ENCODE results near the gene PLCL2.
A peak's percentile ranks its signal among the peaks of the same experiment; 100 is the strongest.
"Not testable (repeated sequence)": the region's sequence is repeated elsewhere in the genome, so short reads cannot be mapped to it uniquely, and the experiment has no call there.

The PLCL2 gene

GRCh38 chr3:16936676-16937230 lies 52.0 kb downstream of the PLCL2 start:
- peak overlapping the region; percentile 69 for H3K27ac Mint-ChIP-seq
- no peaks in the 10 kb centered on the region for H3K9me3 Mint-ChIP-seq

GRCh38 chr3:16937326-16937845 lies 52.6 kb downstream of the PLCL2 start:
- Mint-ChIP-seq H3K4me3 (peak overlapping the region; percentile 53), H3K27ac (peak overlapping the region; percentile 50)
- ATAC-seq, result no peak

More at GRCh38 chr3:16936676-16937230, 52.0 kb downstream of the PLCL2 start:
- peaks cover 92% of the 10 kb centered on the region for H3K4me1 Mint-ChIP-seq
- no peaks in the 10 kb centered on the region for H3K27me3 Mint-ChIP-seq
- peak; percentile 6 for ATAC-seq
- peak overlapping the region; percentile 53 for H3K4me3 Mint-ChIP-seq
- peaks cover 1% of the 10 kb centered on the region for H3K36me3 Mint-ChIP-seq (ENCODE audit: low read depth)
- no peak for DNase-seq

GRCh38 chr3:16940769-16941700 lies 56.3 kb downstream of the PLCL2 start:
- Mint-ChIP-seq H3K4me1 (peaks cover 76% of the 10 kb centered on the region), H3K27ac (peak overlapping the region; percentile 2), H3K27me3 (no peaks in the 10 kb centered on the region), H3K36me3 (ENCODE audit: low read depth) (peaks cover 5% of the 10 kb centered on the region), H3K9me3 (no peaks in the 10 kb centered on the region), H3K4me3 (no peak overlapping the region)
- no peak for DNase-seq
- ATAC-seq, result peak; percentile 40

More at GRCh38 chr3:16937326-16937845, 52.6 kb downstream of the PLCL2 start:
- DNase-seq, result no peak
- Mint-ChIP-seq H3K36me3 (ENCODE audit: low read depth) (no peaks in the 10 kb centered on the region), H3K27me3 (no peaks in the 10 kb centered on the region), H3K9me3 (no peaks in the 10 kb centered on the region), H3K4me1 (peaks cover 90% of the 10 kb centered on the region)

DNA sequence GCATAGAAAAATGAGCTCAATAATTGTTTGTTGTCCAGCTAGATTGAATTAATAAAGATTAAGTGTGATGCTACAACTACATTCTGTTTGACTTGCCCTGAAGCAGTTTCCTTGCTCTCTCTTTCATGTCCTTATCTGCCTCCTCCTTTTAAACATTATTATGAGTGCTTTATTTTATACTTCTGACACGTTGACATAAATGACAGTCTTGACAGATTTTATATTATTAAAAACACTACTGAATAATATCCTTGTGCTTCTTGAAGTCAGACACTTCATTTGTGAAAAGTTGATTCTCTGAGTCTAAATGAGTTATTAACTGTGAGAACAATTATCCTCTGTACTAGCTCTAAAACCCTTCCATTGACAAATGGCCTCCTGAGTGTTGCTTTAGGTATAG lies 58.2 kb downstream of the PLCL2 start:
- no peak overlapping the region for H3K4me3 Mint-ChIP-seq
- H3K27ac Mint-ChIP-seq, result no peak overlapping the region
- no peaks in the 10 kb centered on the region for H3K27me3 Mint-ChIP-seq
- DNase-seq, result no peak
- ATAC-seq, result no peak
- H3K36me3 Mint-ChIP-seq (ENCODE audit: low read depth), result peaks cover 5% of the 10 kb centered on the region
- no peaks in the 10 kb centered on the region for H3K9me3 Mint-ChIP-seq
- peaks cover 60% of the 10 kb centered on the region for H3K4me1 Mint-ChIP-seq

- no peak for ATAC-seq
Measured at GRCh38 chr3:16943857-16944256, 59.1 kb downstream of the PLCL2 start.

DNA sequence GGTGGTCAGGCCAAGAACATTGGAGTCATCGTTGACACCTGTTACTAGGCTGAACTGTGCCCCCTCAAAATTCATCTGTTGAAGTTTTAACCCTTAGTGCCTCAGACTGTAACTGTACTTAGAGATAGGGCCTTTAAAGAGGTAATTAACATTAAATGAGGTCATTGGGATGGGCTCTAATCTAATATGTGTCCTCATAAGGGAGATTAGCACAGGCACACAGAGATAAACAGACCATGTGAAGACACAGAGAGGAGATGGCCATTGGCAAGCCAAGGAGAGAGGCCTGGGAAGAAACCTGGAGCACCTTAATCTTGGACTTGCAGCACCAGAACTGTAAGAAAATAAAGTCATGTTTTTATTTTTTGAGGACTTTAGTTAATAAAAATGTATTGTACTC lies 59.6 kb downstream of the PLCL2 start:
- Mint-ChIP-seq H3K4me3 (no peak overlapping the region), H3K27me3 (no peaks in the 10 kb centered on the region), H3K27ac (no peak overlapping the region), H3K36me3 (ENCODE audit: low read depth) (peaks cover 5% of the 10 kb centered on the region), H3K4me1 (peaks cover 59% of the 10 kb centered on the region), H3K9me3 (no peaks in the 10 kb centered on the region)
- DNase-seq, result no peak
- ATAC-seq, result no peak

More at GRCh38 chr3:16943857-16944256, 59.1 kb downstream of the PLCL2 start:
- H3K36me3 Mint-ChIP-seq (ENCODE audit: low read depth), result peaks cover 5% of the 10 kb centered on the region
- no peaks in the 10 kb centered on the region for H3K9me3 Mint-ChIP-seq
- H3K4me3 Mint-ChIP-seq, result no peak overlapping the region
- no peak overlapping the region for H3K27ac Mint-ChIP-seq
- no peak for DNase-seq
- peaks cover 59% of the 10 kb centered on the region for H3K4me1 Mint-ChIP-seq
- no peaks in the 10 kb centered on the region for H3K27me3 Mint-ChIP-seq

DNA sequence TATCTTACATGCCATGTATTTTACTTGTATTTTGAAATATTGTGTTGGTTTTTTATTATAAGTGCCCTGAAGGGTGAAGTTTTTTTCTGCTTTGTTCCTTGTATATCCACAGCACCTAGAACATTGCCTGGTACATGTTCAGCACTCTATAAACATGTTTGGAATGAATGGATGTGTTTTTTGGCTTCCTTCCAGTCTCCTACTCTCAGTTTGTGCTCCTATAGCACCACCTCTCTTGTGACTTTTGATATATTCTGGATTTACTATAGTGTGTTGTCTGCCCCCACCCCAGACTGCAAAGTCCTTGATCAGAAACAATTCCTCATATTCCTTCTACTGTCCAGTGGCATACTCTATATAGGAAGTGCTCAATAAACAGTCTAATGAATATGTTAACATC lies 60.6 kb downstream of the PLCL2 start:
- no peak for DNase-seq
- Mint-ChIP-seq H3K27ac (no peak overlapping the region), H3K4me1 (peaks cover 59% of the 10 kb centered on the region), H3K36me3 (ENCODE audit: low read depth) (peaks cover 5% of the 10 kb centered on the region), H3K4me3 (no peak overlapping the region), H3K27me3 (no peaks in the 10 kb centered on the region), H3K9me3 (no peaks in the 10 kb centered on the region)
- no peak for ATAC-seq

DNA sequence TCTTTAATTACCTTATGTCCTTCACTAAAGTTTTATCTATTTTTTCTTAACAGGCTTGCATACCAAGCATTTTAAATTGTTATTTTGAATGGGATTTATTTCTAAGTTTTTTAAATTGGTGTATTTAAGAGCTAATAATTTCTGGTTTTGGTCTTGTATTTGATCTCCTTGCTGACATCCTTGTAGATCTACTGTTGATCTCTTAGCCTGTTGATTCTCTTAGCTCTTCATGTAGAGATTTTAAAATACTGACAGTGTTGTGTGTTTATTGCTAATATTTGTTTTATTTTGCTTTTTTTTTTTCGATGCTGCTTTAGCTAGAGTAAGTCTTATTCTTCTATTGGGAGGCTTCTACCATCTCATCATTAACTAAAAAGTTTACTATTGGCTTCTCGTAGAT lies 65.5 kb downstream of the PLCL2 start:
- Mint-ChIP-seq H3K9me3 (no peaks in the 10 kb centered on the region), H3K36me3 (ENCODE audit: low read depth) (peaks cover 3% of the 10 kb centered on the region), H3K4me3 (no peak overlapping the region), H3K27ac (no peak overlapping the region), H3K27me3 (no peaks in the 10 kb centered on the region), H3K4me1 (peaks cover 48% of the 10 kb centered on the region)
- ATAC-seq, result no peak
- DNase-seq, result no peak

DNA sequence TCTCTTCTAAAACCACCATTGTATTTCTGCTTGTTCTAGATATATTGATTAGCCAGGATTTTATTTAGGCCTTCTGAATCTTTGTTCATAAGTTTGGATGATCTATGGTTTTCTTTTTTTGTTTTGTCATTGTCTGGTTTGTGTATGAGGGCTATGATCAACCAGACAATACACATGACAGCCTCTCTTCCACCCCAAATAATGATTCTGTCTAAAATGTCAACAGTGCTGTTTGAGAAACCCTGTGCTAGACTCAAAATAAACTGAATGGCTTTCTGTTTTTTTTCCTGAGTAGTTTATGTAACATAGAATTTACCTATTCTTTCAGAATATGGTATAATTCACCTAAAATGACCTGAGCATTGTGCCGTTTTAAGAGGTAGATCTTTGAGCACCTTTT lies 66.1 kb downstream of the PLCL2 start:
- DNase-seq, result no peak
- H3K4me3 Mint-ChIP-seq, result no peak overlapping the region
- H3K4me1 Mint-ChIP-seq, result peaks cover 43% of the 10 kb centered on the region
- no peak overlapping the region for H3K27ac Mint-ChIP-seq
- H3K27me3 Mint-ChIP-seq, result no peaks in the 10 kb centered on the region
- ATAC-seq, result no peak
- H3K36me3 Mint-ChIP-seq (ENCODE audit: low read depth), result peaks cover 2% of the 10 kb centered on the region
- H3K9me3 Mint-ChIP-seq, result no peaks in the 10 kb centered on the region

- not testable (repeated sequence) for H3K27me3 Mint-ChIP-seq; H3K9me3 Mint-ChIP-seq; H3K27ac Mint-ChIP-seq; H3K4me3 Mint-ChIP-seq; H3K36me3 Mint-ChIP-seq (ENCODE audit: low read depth); ATAC-seq; DNase-seq
- H3K4me1 Mint-ChIP-seq, result peaks cover 28% of the 10 kb centered on the region
Measured at GRCh38 chr3:16957852-16958251, 73.1 kb downstream of the PLCL2 start.

DNA sequence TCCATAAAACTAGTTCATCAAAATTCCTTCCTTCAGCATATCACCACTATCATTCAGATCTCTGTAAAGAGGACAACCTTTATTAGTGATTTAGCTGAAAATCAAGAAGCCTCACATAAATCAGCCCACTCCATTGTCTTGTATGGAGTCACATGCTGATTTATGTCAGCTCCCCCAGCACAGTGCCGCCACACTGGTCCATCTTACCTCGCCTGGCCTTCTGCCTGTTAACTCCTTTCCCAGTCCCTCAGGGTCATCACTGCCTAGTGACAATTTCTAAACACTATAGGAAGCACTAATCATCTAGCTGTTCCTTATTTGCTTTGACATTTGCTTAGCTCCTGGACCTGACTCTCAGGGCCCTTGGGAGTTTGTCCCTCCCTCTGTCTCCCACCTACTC lies 75.4 kb downstream of the PLCL2 start:
- no peaks in the 10 kb centered on the region for H3K27me3 Mint-ChIP-seq
- ATAC-seq (no peak), DNase-seq (no peak)
- H3K4me3 Mint-ChIP-seq, result no peak overlapping the region
- peaks cover 31% of the 10 kb centered on the region for H3K4me1 Mint-ChIP-seq
- H3K36me3 Mint-ChIP-seq (ENCODE audit: low read depth), result peaks cover 4% of the 10 kb centered on the region
- H3K9me3 Mint-ChIP-seq, result no peaks in the 10 kb centered on the region
- no peak overlapping the region for H3K27ac Mint-ChIP-seq

GRCh38 chr3:16961621-16962205 lies 77.0 kb downstream of the PLCL2 start:
- peaks cover 8% of the 10 kb centered on the region for H3K36me3 Mint-ChIP-seq (ENCODE audit: low read depth)
- peaks cover 31% of the 10 kb centered on the region for H3K4me1 Mint-ChIP-seq
- DNase-seq, result no peak
- ATAC-seq, result no peak
- H3K27ac Mint-ChIP-seq, result no peak overlapping the region
- H3K9me3 Mint-ChIP-seq, result peaks cover under 1% of the 10 kb centered on the region
- no peak overlapping the region for H3K4me3 Mint-ChIP-seq
- no peaks in the 10 kb centered on the region for H3K27me3 Mint-ChIP-seq

DNA sequence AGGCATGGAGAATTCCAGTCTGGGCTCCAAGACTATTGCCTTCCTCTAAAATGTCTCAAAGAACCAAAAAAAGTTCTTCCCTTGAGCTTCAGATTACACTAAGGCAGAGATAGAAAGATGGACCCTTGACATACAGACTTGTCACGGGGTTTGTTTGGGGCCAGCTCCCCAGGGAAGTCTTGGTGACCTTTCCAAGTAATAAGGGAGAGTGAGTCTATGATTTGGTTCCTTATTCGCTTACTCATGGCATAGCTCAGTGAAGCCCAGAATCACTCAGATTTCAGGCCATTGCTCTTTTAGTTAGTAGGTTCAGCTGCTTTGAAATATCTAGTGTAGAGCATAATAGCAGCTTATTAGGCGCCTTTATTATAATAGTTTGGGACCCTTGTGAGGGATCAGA lies 90.3 kb downstream of the PLCL2 start:
- H3K4me3 Mint-ChIP-seq, result no peak overlapping the region
- no peak overlapping the region for H3K27ac Mint-ChIP-seq
- ATAC-seq, result no peak
- DNase-seq, result no peak
- peaks cover 44% of the 10 kb centered on the region for H3K4me1 Mint-ChIP-seq
- no peaks in the 10 kb centered on the region for H3K27me3 Mint-ChIP-seq
- peaks cover 16% of the 10 kb centered on the region for H3K36me3 Mint-ChIP-seq (ENCODE audit: low read depth)
- peaks cover 22% of the 10 kb centered on the region for H3K9me3 Mint-ChIP-seq

- Mint-ChIP-seq H3K27me3 (no peaks in the 10 kb centered on the region), H3K4me1 (peaks cover 43% of the 10 kb centered on the region), H3K9me3 (peaks cover 10% of the 10 kb centered on the region), H3K4me3 (no peak overlapping the region), H3K27ac (no peak overlapping the region), H3K36me3 (ENCODE audit: low read depth) (peaks cover 5% of the 10 kb centered on the region)
- DNase-seq (no peak), ATAC-seq (no peak)
Measured at GRCh38 chr3:16978234-16978920, 93.6 kb downstream of the PLCL2 start.

Measured in activated naive CD8-positive, alpha-beta T cell treated with anti-CD3 and anti-CD28 coated beads, Interleukin-2, amount 50 U/mL, for 24 hours (primary cell).